Nucleus accumbens (tissue), 56 donors: ENCODE results near the gene RNLS.
A peak's percentile ranks its signal among the peaks of the same experiment; 100 is the strongest.

Experiments
- DNase-seq, 56 donors: peaks; one replicate each; lab custom pipeline; 2025; lab: John Stamatoyannopoulos, UW

Gene RNLS

GRCh38 chr10:88582806-88583583 is at the start of gene RNLS:
RNLS (minus strand) TSS chr10:88583318.
- peak; percentile 6 to 93 (median 78) for DNase-seq

- no peak for DNase-seq
Measured at GRCh38 chr10:88624840-88625239, 41.7 kb upstream of the RNLS start.

GRCh38 chr10:88623835-88624234 is 40.7 kb upstream of the RNLS start:
- no peak for DNase-seq

- DNase-seq: no peak
Measured at GRCh38 chr10:88620441-88620840, 37.3 kb upstream of the RNLS start.

GRCh38 chr10:88618496-88618895 is 35.4 kb upstream of the RNLS start:
- no peak for DNase-seq

GRCh38 chr10:88617772-88618300 is 34.7 kb upstream of the RNLS start:
- no peak for DNase-seq

- DNase-seq: peak in 7 of 56 donors; percentile 1 to 12 (median 1)
Measured at GRCh38 chr10:88616250-88616977, 33.3 kb upstream of the RNLS start.

GRCh38 chr10:88608780-88609179 is 25.7 kb upstream of the RNLS start:
- no peak for DNase-seq

- no peak for DNase-seq
Measured at GRCh38 chr10:88608052-88608732, 25.1 kb upstream of the RNLS start.

- DNase-seq: no peak
Measured at GRCh38 chr10:88598055-88598454, 14.9 kb upstream of the RNLS start.

- DNase-seq: no peak
Measured at GRCh38 chr10:88594482-88594881, 11.4 kb upstream of the RNLS start.

GRCh38 chr10:88592906-88593305 is 9.8 kb upstream of the RNLS start:
- DNase-seq: no peak

GRCh38 chr10:88592381-88592780 is 9.3 kb upstream of the RNLS start:
- no peak for DNase-seq

- no peak for DNase-seq
Measured at GRCh38 chr10:88586462-88586861, 3.3 kb upstream of the RNLS start, which contains the start of gene LIPJ. LIPJ (plus strand) TSS chr10:88586762; CDS start chr10:88590688, 3,926 bp downstream.

- no peak for DNase-seq
Measured at GRCh38 chr10:88583584-88583957, 453 bp upstream of the RNLS start.

GRCh38 chr10:88582411-88582805 is 710 bp downstream of the RNLS start:
- no peak for DNase-seq

GRCh38 chr10:88565072-88565471 is 18.0 kb downstream of the RNLS start:
- no peak for DNase-seq

- DNase-seq: no peak
Measured at GRCh38 chr10:88562152-88562551, 21.0 kb downstream of the RNLS start.

GRCh38 chr10:88557658-88558057 is 25.5 kb downstream of the RNLS start:
- no peak for DNase-seq

- DNase-seq: no peak
Measured at GRCh38 chr10:88557256-88557655, 25.9 kb downstream of the RNLS start.
